Middle frontal gyrus (tissue), 1 donor: ENCODE data around the gene CEMIP.
A peak's percentile ranks its signal among the peaks of the same experiment; 100 is the strongest.

ENCODE experiments used
- DNase-seq: peaks from one replicate; pipeline ENCODE4 v3.0.0-alpha.2; 2015; ENCODE audit warnings: low spot score; ENCODE audit errors: extremely low spot score

Gene CEMIP

GRCh38 chr15:80778964-80779657 lies at the start of gene CEMIP:
CEMIP (plus strand) TSS chr15:80779370; CDS start chr15:80873880, 94,510 bp downstream.
- peak; percentile 47 for DNase-seq

- DNase-seq, result no peak
These were observed 48.8 kb upstream of the CEMIP start for GRCh38 chr15:80730387-80730786.

GRCh38 chr15:80730926-80731325 lies 48.2 kb upstream of the CEMIP start:
- peak; percentile 21 for DNase-seq

GRCh38 chr15:80732167-80732566 lies 47.0 kb upstream of the CEMIP start:
- DNase-seq, result no peak

GRCh38 chr15:80732818-80733217 lies 46.4 kb upstream of the CEMIP start:
- DNase-seq, result no peak

GRCh38 chr15:80733460-80733859 lies 45.7 kb upstream of the CEMIP start:
- peak; percentile 29 for DNase-seq

DNA sequence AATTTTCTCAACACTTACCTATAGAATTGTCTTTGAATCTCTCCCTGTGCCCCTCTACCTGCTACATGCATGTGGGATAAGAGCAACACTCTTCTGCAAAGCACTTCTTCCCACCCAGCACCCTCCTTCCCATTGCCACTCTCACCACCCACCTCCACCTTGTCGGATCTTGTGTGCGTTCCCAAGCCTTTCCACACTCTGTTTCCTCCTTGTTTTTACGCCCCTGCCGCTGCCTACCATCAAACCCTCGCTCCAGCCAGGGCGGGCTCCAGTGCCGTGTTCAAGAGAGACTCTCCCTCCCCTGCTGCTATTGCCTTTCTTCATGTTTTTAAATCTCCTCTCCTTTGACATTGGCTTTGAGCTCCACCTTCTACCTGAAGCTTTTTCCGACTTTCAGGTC lies 43.8 kb upstream of the CEMIP start:
- no peak for DNase-seq

DNA sequence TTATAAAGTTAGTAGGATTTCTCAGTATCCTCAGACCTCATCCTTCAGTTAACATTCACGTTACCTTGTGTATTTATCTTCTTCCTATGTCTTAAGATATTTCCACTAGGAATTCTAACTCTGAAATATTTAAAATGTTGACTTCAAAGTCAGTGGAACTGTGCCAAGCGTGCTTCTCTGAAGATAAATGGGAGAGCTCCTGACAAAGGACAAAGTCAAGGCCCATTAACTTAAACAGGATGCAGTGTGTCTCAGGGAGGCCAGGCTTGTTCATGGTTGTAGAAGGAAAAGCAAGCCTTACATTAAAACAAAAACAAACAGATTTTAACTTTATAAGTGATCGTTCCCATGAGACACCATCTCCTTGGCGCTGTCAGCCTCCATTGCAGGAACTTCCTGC lies 42.6 kb upstream of the CEMIP start:
- DNase-seq, result no peak

- no peak for DNase-seq
These were observed 39.3 kb upstream of the CEMIP start for GRCh38 chr15:80739919-80740318.

DNA sequence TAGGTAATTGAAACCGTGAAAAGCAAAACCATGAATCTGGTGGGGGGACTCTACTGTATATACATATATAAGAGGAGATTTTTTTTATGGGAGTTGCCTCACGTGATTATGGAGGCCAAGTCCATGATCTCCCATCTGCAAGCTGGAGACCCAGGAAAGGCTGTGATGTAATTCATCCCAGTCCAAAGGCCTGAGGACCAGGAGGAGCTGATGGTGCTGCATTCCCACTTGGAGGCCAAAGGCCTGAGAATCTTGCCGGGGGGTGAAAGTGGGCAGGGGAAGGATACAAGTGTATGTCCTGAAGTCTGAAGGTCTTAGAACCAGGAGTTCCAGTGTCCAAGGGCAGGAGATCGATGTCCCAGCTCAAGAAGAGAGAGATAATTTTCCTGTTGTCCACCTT lies 37.1 kb upstream of the CEMIP start:
- no peak for DNase-seq

- DNase-seq, result no peak
These were observed 35.9 kb upstream of the CEMIP start for GRCh38 chr15:80743189-80743833.

- DNase-seq, result no peak
These were observed 34.8 kb upstream of the CEMIP start for GRCh38 chr15:80744415-80744814.

DNA sequence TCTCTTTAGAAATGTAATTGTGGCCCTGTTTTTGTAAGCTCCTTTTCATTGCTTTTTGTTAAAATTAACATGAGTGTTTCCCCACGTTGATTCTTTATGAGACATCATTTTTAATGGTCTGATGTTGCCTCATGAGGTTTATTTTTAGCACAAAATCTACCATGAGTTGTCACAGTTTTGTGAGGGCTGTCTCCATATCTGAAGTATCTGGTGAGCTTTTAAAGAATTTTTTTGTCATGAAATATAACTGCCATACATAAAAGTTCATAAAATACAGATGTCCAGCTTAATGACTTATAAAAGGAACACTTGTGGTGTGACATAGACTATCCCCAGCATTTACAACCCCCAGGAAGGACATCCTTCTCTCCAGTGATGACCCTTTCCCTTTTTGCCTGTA lies 34.3 kb upstream of the CEMIP start:
- no peak for DNase-seq

DNA sequence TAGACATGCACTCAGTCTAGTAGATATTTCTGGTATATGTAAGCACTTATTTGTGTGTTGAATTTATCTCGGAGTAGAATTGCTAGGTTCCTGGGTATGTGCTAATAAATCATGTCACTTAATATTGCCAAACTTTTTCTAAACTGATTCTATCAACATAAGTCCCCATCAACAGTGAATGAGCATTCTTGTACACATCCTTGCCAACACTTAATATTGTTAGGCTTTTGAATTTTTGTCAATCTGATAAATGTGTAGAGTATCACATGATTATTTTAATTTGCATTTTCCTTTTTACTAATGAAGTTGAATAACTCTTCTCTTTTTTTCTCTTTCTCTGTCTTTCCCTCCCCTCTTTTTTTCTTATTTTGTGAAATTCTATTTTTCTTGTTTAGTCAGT lies 33.3 kb upstream of the CEMIP start:
- no peak for DNase-seq

DNA sequence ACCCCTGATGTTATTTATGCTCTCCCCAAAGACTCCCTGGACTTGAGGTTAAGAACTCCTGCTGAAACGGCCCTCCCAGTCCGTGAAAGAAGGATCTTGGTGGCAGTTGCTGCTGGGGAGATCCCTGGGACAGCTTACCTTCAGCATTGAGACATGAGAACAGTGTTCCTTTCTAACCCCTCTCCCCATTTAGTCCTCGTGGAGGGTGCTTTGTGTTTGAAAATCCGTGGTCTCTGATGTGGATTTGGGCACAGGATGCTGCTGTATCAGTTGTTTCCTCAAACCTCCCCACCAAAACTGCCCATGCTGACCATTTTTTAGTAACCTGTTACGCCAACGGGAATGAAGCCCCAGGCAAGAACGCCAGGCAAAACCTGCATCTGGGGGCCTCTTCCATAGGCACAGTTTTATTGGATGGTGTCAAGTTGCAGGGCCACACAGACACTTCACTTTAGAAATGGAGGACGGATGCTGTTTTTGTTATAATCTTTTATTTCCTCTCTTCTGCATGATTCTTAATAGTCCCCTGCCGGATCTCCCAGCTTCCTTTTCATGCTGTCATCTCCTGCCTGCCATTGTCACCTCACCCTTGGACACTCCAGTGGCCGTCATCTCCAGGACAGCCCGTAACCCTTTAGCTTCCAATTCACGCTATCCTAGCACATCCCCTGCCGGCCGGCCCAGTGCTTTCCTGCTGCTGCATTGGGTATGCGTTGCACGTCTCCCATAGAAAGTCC lies 31.7 kb upstream of the CEMIP start:
- no peak for DNase-seq

- no peak for DNase-seq
These were observed 29.6 kb upstream of the CEMIP start for GRCh38 chr15:80749589-80749988.

- DNase-seq, result no peak
These were observed 28.6 kb upstream of the CEMIP start for GRCh38 chr15:80750575-80750974.

- DNase-seq, result no peak
These were observed 27.0 kb upstream of the CEMIP start for GRCh38 chr15:80752204-80752603.

DNA sequence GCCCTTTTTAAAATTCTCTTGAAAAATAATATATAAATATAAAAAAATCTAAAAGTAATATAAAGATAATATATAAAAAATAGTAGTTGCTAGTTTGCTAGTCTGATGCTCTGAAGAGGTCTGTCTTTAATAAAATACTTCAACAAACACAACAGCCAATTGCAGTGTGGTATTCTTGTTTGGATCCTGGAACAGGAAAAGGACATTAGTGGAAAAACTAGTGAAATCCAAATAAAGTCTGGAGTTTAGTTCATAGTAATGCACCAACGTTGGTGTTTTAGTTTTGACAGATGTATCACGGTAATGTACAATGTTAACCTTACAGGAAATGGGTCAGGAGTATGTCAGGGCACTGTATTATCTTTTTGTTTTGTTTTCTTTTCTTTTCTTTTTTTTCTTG lies 26.0 kb upstream of the CEMIP start:
- DNase-seq, result no peak

DNA sequence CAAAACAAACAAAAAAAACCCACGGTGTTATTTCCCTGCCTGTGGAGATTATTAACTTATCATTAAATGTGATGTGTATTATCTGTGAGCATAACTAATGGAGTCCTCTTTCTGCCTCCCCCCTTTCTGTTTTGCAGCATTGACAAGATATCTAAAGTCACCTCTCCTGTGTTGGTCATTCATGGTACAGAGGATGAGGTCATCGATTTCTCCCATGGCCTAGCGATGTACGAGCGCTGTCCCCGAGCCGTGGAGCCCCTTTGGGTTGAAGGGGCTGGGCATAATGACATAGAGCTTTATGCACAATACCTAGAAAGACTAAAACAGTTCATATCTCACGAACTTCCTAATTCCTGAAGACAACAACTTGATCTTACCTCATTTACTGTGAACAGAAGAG lies 25.2 kb upstream of the CEMIP start:
- DNase-seq, result no peak

DNA sequence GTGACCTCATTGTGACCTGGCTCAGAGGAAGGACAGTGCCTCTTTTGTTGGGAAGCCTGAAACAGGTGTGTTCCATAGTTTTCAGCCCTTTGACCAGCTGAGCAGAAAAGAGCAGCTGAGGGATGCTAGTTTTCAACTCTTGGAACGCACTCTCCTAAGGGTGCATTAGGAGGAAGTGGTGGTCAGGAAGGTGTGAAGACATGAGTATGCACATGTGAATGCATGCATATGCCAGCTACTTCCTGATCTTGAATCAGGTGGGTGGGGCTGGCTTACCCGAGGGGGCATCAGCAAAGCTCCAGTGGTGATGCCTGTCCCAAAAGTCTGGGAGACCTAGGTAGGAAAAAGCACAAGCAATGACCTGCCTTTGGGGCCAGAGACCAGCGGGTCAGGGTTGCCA lies 23.3 kb upstream of the CEMIP start:
- no peak for DNase-seq

DNA sequence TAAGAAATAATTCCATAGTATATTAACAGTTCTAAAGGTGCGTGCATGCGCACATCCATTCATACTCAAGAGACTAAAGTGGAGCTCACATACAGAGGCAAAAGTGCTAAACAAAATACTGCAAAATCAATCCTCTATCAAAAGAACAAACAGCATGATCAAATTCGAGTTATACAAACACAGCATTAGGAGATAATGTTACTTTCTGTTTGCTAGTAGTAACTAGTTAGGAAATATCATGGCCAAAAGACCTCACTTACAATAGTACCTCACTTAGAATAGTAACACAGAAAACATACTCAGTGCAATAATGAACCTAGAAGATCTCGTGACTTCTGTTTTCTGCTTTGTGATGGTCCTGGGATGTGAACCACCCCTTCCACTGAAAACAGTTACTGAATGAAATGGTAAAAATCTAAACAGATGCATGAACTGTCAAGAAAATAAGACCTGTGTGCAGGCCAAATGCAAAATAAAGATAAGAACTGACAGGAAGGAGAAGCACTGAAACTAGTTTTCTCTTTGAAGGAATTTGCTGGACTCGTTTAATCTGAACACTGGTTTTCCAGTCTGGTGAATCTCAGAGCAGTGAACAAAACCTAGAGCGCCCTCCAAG lies 20.9 kb upstream of the CEMIP start:
- DNase-seq, result no peak
